Mucosa of descending colon (tissue), 3 donors: ENCODE results near the gene FGGY. TPM values are rescaled to one million over a fixed set of nuclear protein-coding genes. Genes with fewer than 3 reads are reported as not detected.

Source experiments
- ATAC-seq: fragments of 200-7000 bp; cut with Tn5 transposase; one replicate; pipeline ENCODE4 v1.9.1; 2020; ENCODE audit warnings: mild to moderate bottlenecking, moderate library complexity
- DNase-seq, 3 donors: peaks; one replicate each; pipeline ENCODE4 v3.0.0-alpha.2; 2020
- H3K36me3 ChIP-seq: fragments of 200-600 bp; one replicate; pipeline ENCODE4 v1.8.0; 2021; ENCODE audit warnings: low read depth, mild to moderate bottlenecking
- H3K4me1 ChIP-seq: fragments of 200-600 bp; one replicate; pipeline ENCODE4 v1.8.0; 2021; ENCODE audit warnings: low read depth, mild to moderate bottlenecking
- H3K4me3 ChIP-seq: fragments of 200-600 bp; one replicate; pipeline ENCODE4 v1.8.0; 2021; ENCODE audit warnings: mild to moderate bottlenecking
- H3K9me3 ChIP-seq: fragments of 200-600 bp; one replicate; pipeline ENCODE4 v1.8.0; 2021; ENCODE audit warnings: mild to moderate bottlenecking
- intact Hi-C, 2 donors: fragments of 100-400 bp; cut with DNase I in 1 of 2; cut with micrococcal nuclease in 1 of 2; formaldehyde crosslinking; loops; one replicate each; pipeline versions ENCODE4 v1.11.0 to v1.11.1; 2022; cut with DNase I, micrococcal nuclease
- total RNA-seq, 3 donors: library from RNA; stranded (reverse); fragmentation: NEBNext Ultra II Directional in 2 of 3; extraction: Animal tissue kit (Norgen Biotek cat#: 25700) in 2 of 3; gene quantifications; one replicate each; pipeline versions ENCODE4 v1.2.1 to v1.2.4, GENCODE V29; 2021 to 2023
- TF ChIP-seq, protein P1 (sequence below): fragments of 200-600 bp; IDR thresholded peaks from one replicate; pipeline ENCODE4 v1.8.0; 2022; ENCODE audit warnings: antibody characterized with exemption, mild to moderate bottlenecking
- donor health status: DM: no; HTN: no; CAD: no; lungs with moderate emphysema.
- donor health status: DM: no; HTN: no; CAD: no.
- donor health status: DM: no; HTN: yes; CAD: no.

Gene FGGY
- total RNA-seq, 3 donors from 2014 or later = 25.2 to 38.3 (median 36.6) TPM

GRCh38 chr1:59502009-59502691, 205.3 kb downstream of the FGGY start:
- Histone ChIP-seq H3K4me1 (peaks cover 7% of the 10 kb centered on the region), H3K4me3 (no peak overlapping the region), H3K36me3 (no peaks in the 10 kb centered on the region), H3K9me3 (no peaks in the 10 kb centered on the region)
- ATAC-seq (no peak), DNase-seq (no peak)
- TF ChIP-seq, protein P1, sequence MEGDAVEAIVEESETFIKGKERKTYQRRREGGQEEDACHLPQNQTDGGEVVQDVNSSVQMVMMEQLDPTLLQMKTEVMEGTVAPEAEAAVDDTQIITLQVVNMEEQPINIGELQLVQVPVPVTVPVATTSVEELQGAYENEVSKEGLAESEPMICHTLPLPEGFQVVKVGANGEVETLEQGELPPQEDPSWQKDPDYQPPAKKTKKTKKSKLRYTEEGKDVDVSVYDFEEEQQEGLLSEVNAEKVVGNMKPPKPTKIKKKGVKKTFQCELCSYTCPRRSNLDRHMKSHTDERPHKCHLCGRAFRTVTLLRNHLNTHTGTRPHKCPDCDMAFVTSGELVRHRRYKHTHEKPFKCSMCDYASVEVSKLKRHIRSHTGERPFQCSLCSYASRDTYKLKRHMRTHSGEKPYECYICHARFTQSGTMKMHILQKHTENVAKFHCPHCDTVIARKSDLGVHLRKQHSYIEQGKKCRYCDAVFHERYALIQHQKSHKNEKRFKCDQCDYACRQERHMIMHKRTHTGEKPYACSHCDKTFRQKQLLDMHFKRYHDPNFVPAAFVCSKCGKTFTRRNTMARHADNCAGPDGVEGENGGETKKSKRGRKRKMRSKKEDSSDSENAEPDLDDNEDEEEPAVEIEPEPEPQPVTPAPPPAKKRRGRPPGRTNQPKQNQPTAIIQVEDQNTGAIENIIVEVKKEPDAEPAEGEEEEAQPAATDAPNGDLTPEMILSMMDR = no peak
- intact Hi-C loops = no loop called here

GRCh38 chr1:59504276-59504675, 207.4 kb downstream of the FGGY start:
- no peaks in the 10 kb centered on the region for H3K9me3 ChIP-seq
- DNase-seq (no peak), ATAC-seq (no peak)
- TF ChIP-seq, protein P1 = no peak
- H3K4me1 ChIP-seq = peaks cover 3% of the 10 kb centered on the region
- H3K36me3 ChIP-seq = no peaks in the 10 kb centered on the region
- intact Hi-C loops = no loop called here
- H3K4me3 ChIP-seq = no peak overlapping the region

GRCh38 chr1:59505596-59506028, 208.7 kb downstream of the FGGY start:
- TF ChIP-seq, protein P1 = no peak
- Histone ChIP-seq H3K4me1 (no peaks in the 10 kb centered on the region), H3K4me3 (no peak overlapping the region), H3K9me3 (no peaks in the 10 kb centered on the region), H3K36me3 (no peaks in the 10 kb centered on the region)
- no peak for DNase-seq
- intact Hi-C loops = no loop called here
- ATAC-seq = no peak

- peak; percentile 91 for ATAC-seq
- intact Hi-C loops = no loop called here
- TF ChIP-seq, protein P1 = no peak
- Histone ChIP-seq H3K4me3 (no peak overlapping the region), H3K9me3 (no peaks in the 10 kb centered on the region), H3K36me3 (no peaks in the 10 kb centered on the region), H3K4me1 (no peaks in the 10 kb centered on the region)
- DNase-seq = peak in 1 of 3 donors; percentile 22
These were observed 210.1 kb downstream of the FGGY start for GRCh38 chr1:59506952-59507351.

DNA sequence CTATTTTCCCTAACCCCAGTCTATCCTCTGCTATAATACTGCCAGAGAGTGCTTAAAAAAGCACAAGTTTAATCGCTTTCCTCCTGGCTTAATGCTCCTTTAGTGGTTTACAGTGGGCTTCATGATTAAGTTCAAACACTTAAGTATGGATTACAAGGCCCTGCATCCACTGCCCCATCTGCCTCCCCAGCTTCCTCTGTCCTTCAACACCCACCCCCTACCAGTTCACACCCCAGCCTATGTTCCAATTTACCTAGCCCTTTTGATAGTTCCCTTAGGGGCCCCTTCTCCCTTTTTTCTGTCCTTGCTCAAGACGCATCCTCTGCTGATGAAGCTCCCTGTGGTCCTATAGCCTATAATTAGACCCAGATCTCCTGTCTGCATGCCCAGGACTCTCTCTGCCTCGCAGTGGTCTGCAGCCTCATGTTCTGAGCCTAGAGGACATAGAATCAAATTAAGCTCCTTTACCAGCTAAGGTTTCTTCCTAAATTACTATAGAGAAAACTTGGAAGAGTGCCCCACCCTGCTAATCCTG, 212.5 kb downstream of the FGGY start:
- intact Hi-C loops = no loop called here

More for the DNA sequence above, 212.5 kb downstream of the FGGY start:
- Histone ChIP-seq H3K9me3 (no peaks in the 10 kb centered on the region), H3K36me3 (no peaks in the 10 kb centered on the region), H3K4me1 (peaks cover 4% of the 10 kb centered on the region), H3K4me3 (no peak overlapping the region)
- DNase-seq = no peak
- TF ChIP-seq, protein P1 = no peak
- ATAC-seq = no peak
